Mesenchymal stem cell (in vitro differentiated cells and primary cell): ENCODE measurements around the gene POLR2J3.
"Not testable (repeated sequence)": the region's sequence is repeated elsewhere in the genome, so short reads cannot be mapped to it uniquely, and the experiment has no call there.

Experiments
- DNase-seq: peaks from one replicate; pipeline ENCODE4 v3.0.0-alpha.2; 2013
- H2AFZ ChIP-seq: one replicate; pipeline ENCODE4 v1.6.1; 2013; ENCODE audit warnings: low read depth, mild to moderate bottlenecking, control low read depth, inconsistent platforms, low read length, moderate library complexity
- H2AK5ac ChIP-seq: 2 replicates; pipeline ENCODE4 v1.6.1; 2013; ENCODE audit warnings: low read length, moderate library complexity, mild to moderate bottlenecking, inconsistent platforms; ENCODE audit not compliant: severe bottlenecking
- H2BK120ac ChIP-seq: one replicate; pipeline ENCODE4 v1.6.1; 2013; ENCODE audit warnings: low read depth, mild to moderate bottlenecking, inconsistent platforms, low read length, moderate library complexity
- H2BK12ac ChIP-seq, 2 experiments: one replicate each; pipeline ENCODE4 v1.6.1; 2013; ENCODE audit warnings: inconsistent platforms in 2 of 2, low read length in 2 of 2, mild to moderate bottlenecking in 2 of 2, moderate library complexity in 2 of 2, control low read depth in 1 of 2
- H2BK15ac ChIP-seq: one replicate; pipeline ENCODE4 v1.6.1; 2013; ENCODE audit warnings: mild to moderate bottlenecking, low read depth, inconsistent platforms; ENCODE audit not compliant: poor library complexity, severe bottlenecking
- H2BK5ac ChIP-seq: 2 replicates; pipeline ENCODE4 v1.6.1; 2013; ENCODE audit warnings: low read depth, mild to moderate bottlenecking, low read length, control low read depth, inconsistent platforms; ENCODE audit not compliant: poor library complexity, severe bottlenecking
- H3K14ac ChIP-seq, 2 experiments: one replicate each; pipeline ENCODE4 v1.6.1; 2013; ENCODE audit warnings: inconsistent platforms in 2 of 2, low read length in 2 of 2, control low read depth in 1 of 2, mild to moderate bottlenecking in 1 of 2, moderate library complexity in 1 of 2
- H3K18ac ChIP-seq, 2 experiments: one replicate each; pipeline ENCODE4 v1.6.1; 2013; ENCODE audit warnings: inconsistent platforms in 2 of 2, low read length in 2 of 2, control low read depth in 1 of 2, low read depth in 1 of 2, mild to moderate bottlenecking in 1 of 2
- H3K23ac ChIP-seq, 2 experiments: one replicate each; pipeline ENCODE4 v1.6.1; 2013; ENCODE audit warnings: inconsistent platforms in 2 of 2, low read length in 2 of 2, mild to moderate bottlenecking in 2 of 2, moderate library complexity in 2 of 2, control low read depth in 1 of 2
- H3K27ac ChIP-seq: 2 replicates; pipeline ENCODE4 v1.5.1; 2013; ENCODE audit warnings: mild to moderate bottlenecking, moderate library complexity, low read length, control low read depth, inconsistent platforms; ENCODE audit not compliant: poor library complexity, severe bottlenecking
- H3K27me3 ChIP-seq, 2 experiments: 2 replicates each; pipeline versions ENCODE4 v1.6.1 to v1.7.0; 2013; ENCODE audit warnings: low read length in 2 of 2, mild to moderate bottlenecking in 2 of 2, moderate library complexity in 2 of 2, control low read depth in 1 of 2, inconsistent platforms in 1 of 2; ENCODE audit not compliant: control insufficient read depth in 1 of 2, insufficient read depth in 1 of 2
- H3K36me3 ChIP-seq, 2 experiments: 2 replicates each; pipeline versions ENCODE4 v1.6.1 to v1.7.0; 2013; ENCODE audit warnings: low read length in 2 of 2, control low read depth in 1 of 2, inconsistent platforms in 1 of 2, low read depth in 1 of 2, mild to moderate bottlenecking in 1 of 2; ENCODE audit not compliant: insufficient read depth in 2 of 2, control insufficient read depth in 1 of 2
- H3K4ac ChIP-seq, 2 experiments: one replicate each; pipeline ENCODE4 v1.6.1; 2013; ENCODE audit warnings: inconsistent platforms in 2 of 2, low read length in 2 of 2, mild to moderate bottlenecking in 2 of 2, moderate library complexity in 2 of 2, control low read depth in 1 of 2, low read depth in 1 of 2
- H3K4me1 ChIP-seq: 2 replicates; pipeline ENCODE4 v1.6.1; 2013; ENCODE audit warnings: low read depth, low read length, control low read depth; ENCODE audit not compliant: control insufficient read depth, insufficient read depth
- H3K4me2 ChIP-seq: 2 replicates; pipeline ENCODE4 v1.6.1; 2013; ENCODE audit warnings: low read length, mild to moderate bottlenecking, inconsistent platforms; ENCODE audit not compliant: poor library complexity, severe bottlenecking
- H3K4me3 ChIP-seq, 2 experiments: 2 replicates each; pipeline versions ENCODE4 v1.5.1 to v1.7.0; 2013; ENCODE audit warnings: low read length in 2 of 2, mild to moderate bottlenecking in 2 of 2, control low read depth in 1 of 2, low read depth in 1 of 2; ENCODE audit not compliant: insufficient read depth in 1 of 2
- H3K79me1 ChIP-seq: replicated peaks from 2 replicates; pipeline ENCODE4 v1.6.1; 2013; ENCODE audit warnings: mild to moderate bottlenecking, control low read depth, low read length, inconsistent platforms; ENCODE audit not compliant: poor library complexity, severe bottlenecking
- H3K9ac ChIP-seq: 2 replicates; pipeline ENCODE4 v1.7.0; 2013; ENCODE audit warnings: mild to moderate bottlenecking, low read length, moderate library complexity
- H3K9me3 ChIP-seq: 2 replicates; pipeline ENCODE4 v1.7.0; 2013; ENCODE audit warnings: mild to moderate bottlenecking, low read length; ENCODE audit not compliant: control insufficient read depth
- H4K8ac ChIP-seq: one replicate; pipeline ENCODE4 v1.6.1; 2013; ENCODE audit warnings: inconsistent platforms, mild to moderate bottlenecking, low read length, moderate library complexity
- H4K91ac ChIP-seq: one replicate; pipeline ENCODE4 v1.6.1; 2013; ENCODE audit warnings: mild to moderate bottlenecking, low read length, inconsistent platforms
- WGBS: methylation state at CpG from one replicate; pipeline ENCODE4 v1.1.7; 2013; ENCODE audit warnings: mixed read lengths; 5-methylcytosine and 5-hydroxymethylcytosine counted together

The POLR2J3 gene

GRCh38 chr7:102581722-102582121 is 9.3 kb upstream of the POLR2J3 start:
- not testable (repeated sequence) for H3K4me2 ChIP-seq, H3K27ac ChIP-seq, H3K18ac ChIP-seq, H3K9ac ChIP-seq, H2AFZ ChIP-seq, H3K4me3 ChIP-seq, H3K23ac ChIP-seq, DNase-seq, H3K4ac ChIP-seq, H2BK5ac ChIP-seq, H2BK12ac ChIP-seq, H4K91ac ChIP-seq, H4K8ac ChIP-seq, H2BK15ac ChIP-seq, H3K27me3 ChIP-seq, H3K9me3 ChIP-seq, H2BK120ac ChIP-seq, H2AK5ac ChIP-seq, H3K14ac ChIP-seq, H3K79me1 ChIP-seq, H3K36me3 ChIP-seq, H3K4me1 ChIP-seq
- WGBS: no CpG with 5 or more reads among the region's 5 CpGs

DNA sequence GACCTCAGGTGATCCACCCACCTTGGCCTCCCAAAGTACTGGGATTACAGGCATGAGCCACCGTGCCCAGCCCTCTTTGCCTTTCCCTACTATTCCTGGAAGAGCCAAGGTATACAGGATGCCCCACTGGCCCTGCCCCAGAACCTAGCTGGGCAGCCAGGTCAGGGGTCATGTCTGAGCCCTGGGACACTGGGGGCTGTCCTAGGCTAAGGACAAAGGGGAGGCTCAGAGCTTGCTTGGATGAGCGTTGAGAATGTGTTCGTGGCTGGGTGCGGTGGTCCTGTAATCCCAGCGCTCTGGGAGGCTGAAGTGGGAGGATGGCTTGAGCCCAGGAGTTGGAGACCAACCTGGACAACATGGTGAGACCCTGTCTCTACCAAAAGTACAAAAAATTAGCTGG is 6.1 kb upstream of the POLR2J3 start:
- H3K4ac ChIP-seq, H3K36me3 ChIP-seq, H4K8ac ChIP-seq, H2BK12ac ChIP-seq, H3K18ac ChIP-seq, H3K4me2 ChIP-seq, H3K9ac ChIP-seq, H2BK120ac ChIP-seq, H3K14ac ChIP-seq, H3K4me3 ChIP-seq, H3K27me3 ChIP-seq, H4K91ac ChIP-seq, H2BK5ac ChIP-seq, H2AK5ac ChIP-seq, DNase-seq, H3K4me1 ChIP-seq, H3K9me3 ChIP-seq, H3K79me1 ChIP-seq, H2AFZ ChIP-seq, H3K27ac ChIP-seq, H2BK15ac ChIP-seq, H3K23ac ChIP-seq: not testable (repeated sequence)
- WGBS: no CpG with 5 or more reads among the region's 5 CpGs

- H3K4me1 ChIP-seq, H3K14ac ChIP-seq, H2BK5ac ChIP-seq, H3K27me3 ChIP-seq, H3K18ac ChIP-seq, H2BK15ac ChIP-seq, H2AK5ac ChIP-seq, H3K9ac ChIP-seq, H3K79me1 ChIP-seq, H3K36me3 ChIP-seq, H3K4me2 ChIP-seq, H3K9me3 ChIP-seq, H2BK120ac ChIP-seq, H4K8ac ChIP-seq, H3K23ac ChIP-seq, H2BK12ac ChIP-seq, H2AFZ ChIP-seq, H3K4me3 ChIP-seq, H4K91ac ChIP-seq, H3K4ac ChIP-seq, H3K27ac ChIP-seq: not testable (repeated sequence)
- peak; percentile 0 for DNase-seq
- whole genome bisulfite sequencing: 88% methylated on average over 3 of the region's 7 CpGs
These were observed 5.2 kb upstream of the POLR2J3 start for GRCh38 chr7:102577315-102578240.

DNA sequence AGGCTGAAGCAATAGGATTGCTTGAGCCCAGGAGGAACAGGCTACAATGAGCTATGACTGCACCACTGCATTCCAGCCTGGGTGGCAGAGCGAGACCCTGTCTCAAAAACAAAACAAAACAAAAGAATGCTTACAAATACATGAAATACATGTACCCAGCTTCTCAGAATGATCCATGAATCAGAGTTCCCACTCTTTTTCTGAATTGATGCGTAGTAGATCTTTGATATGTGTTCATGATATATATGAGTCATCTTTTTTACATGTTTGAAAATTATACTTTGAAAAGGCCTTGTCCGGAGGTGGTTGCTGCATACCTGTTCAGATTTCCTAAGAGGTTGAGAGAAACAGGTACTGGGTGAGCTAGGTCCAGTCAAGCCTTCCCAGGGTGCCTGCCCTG is 4.0 kb upstream of the POLR2J3 start:
- H3K9ac ChIP-seq, H3K27me3 ChIP-seq, H2BK120ac ChIP-seq, H3K36me3 ChIP-seq, H3K79me1 ChIP-seq, H3K4me3 ChIP-seq, H4K8ac ChIP-seq, DNase-seq, H3K27ac ChIP-seq, H2BK15ac ChIP-seq, H2AFZ ChIP-seq, H3K4ac ChIP-seq, H3K23ac ChIP-seq, H3K4me2 ChIP-seq, H3K18ac ChIP-seq, H2BK5ac ChIP-seq, H2BK12ac ChIP-seq, H3K9me3 ChIP-seq, H2AK5ac ChIP-seq, H4K91ac ChIP-seq, H3K4me1 ChIP-seq, H3K14ac ChIP-seq: not testable (repeated sequence)
- WGBS: no CpG with 5 or more reads among the region's 3 CpGs
